AG09309 (cell line): ENCODE data around the gene MYO3B.

Source experiments
- DNase-seq: peaks from one replicate; pipeline ENCODE4 v3.0.0-alpha.2; 2010; ENCODE audit warnings: low read depth
- H3K4me3 ChIP-seq: 2 replicates; pipeline ENCODE4 v1.5.1; 2011; ENCODE audit warnings: mild to moderate bottlenecking, low read depth, low read length, moderate library complexity; ENCODE audit not compliant: control insufficient read depth
- CTCF ChIP-seq: IDR thresholded peaks from 2 replicates; pipeline ENCODE4 v1.5.1; 2011; ENCODE audit warnings: mild to moderate bottlenecking, low read depth, low read length, inconsistent platforms; ENCODE audit not compliant: insufficient read depth, control insufficient read depth; ENCODE audit errors: missing control alignments

MYO3B gene

DNA sequence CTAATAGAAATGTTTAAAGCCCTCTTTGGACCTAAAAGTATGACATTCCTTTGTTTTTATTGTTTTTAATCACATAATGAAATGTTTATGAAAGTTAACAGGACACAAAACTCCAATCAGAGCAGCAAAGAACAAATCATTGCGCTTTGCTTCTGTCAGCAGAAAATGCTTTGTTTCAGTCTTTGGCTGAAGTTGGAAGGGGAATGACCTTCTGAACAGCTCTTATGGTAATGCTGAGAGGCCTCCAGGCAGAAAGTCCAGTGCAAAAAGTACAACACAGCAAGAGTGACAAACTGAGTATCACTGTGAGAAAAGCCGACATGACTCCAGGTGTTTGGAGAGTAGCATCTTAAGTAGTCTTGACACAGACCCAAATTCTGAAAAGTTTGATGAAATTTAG is 389.5 kb downstream of the MYO3B start:
- no peak for TF ChIP-seq CTCF
- DNase-seq: no peak
- H3K4me3 ChIP-seq: no peak overlapping the region

- TF ChIP-seq CTCF: no peak
- no peak for DNase-seq
- no peak overlapping the region for H3K4me3 ChIP-seq
Measured at GRCh38 chr2:170568511-170568910, 390.6 kb downstream of the MYO3B start.

GRCh38 chr2:170571612-170572011 is 393.7 kb downstream of the MYO3B start:
- TF ChIP-seq CTCF: no peak
- DNase-seq: no peak
- no peak overlapping the region for H3K4me3 ChIP-seq

DNA sequence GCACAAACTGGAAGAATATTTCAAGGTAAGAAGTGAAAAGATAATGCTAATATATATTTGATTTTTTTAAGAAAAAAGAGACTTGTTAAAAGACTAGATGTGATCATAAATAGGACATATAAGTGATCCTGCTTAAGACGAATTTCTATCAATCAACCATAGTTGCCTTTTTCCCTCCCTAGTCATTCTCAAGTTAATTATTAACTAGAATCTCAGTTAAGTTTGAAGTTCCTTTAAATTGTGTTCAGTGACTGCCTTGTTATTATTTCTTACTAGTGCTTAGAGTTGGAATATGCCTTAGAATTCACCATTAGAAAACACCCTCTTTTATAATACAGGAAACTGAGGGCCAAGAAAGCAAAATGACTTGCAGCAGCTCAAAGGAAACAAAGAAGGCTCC is 395.7 kb downstream of the MYO3B start:
- no peak overlapping the region for H3K4me3 ChIP-seq
- no peak for DNase-seq
- no peak for TF ChIP-seq CTCF

- no peak for TF ChIP-seq CTCF
- DNase-seq: no peak
- no peak overlapping the region for H3K4me3 ChIP-seq
Measured at GRCh38 chr2:170576296-170576695, 398.3 kb downstream of the MYO3B start.

GRCh38 chr2:170577356-170577755 is 399.4 kb downstream of the MYO3B start:
- DNase-seq: no peak
- TF ChIP-seq CTCF: no peak

GRCh38 chr2:170578606-170579005 is 400.7 kb downstream of the MYO3B start:
- DNase-seq: no peak
- H3K4me3 ChIP-seq: no peak overlapping the region
- TF ChIP-seq CTCF: no peak

More at GRCh38 chr2:170577356-170577755, 399.4 kb downstream of the MYO3B start:
- H3K4me3 ChIP-seq: no peak overlapping the region
